Smooth muscle cell (in vitro differentiated cells): ENCODE measurements around the gene FOXP2. TPM values are rescaled to one million over a fixed set of nuclear protein-coding genes. Genes with fewer than 3 reads are reported as not detected.

ENCODE experiments used
- DNase-seq: peaks from one replicate; lab custom pipeline; 2025; ENCODE audit not compliant: unreplicated experiment; lab: John Stamatoyannopoulos, UW
- H2AFZ ChIP-seq: fragments of 200-600 bp; sonication (generic); 2 replicates; pipeline ENCODE4 v1.6.0; 2016; ENCODE audit warnings: antibody characterized with exemption, low read depth, mild to moderate bottlenecking
- H3F3A ChIP-seq: fragments of 200-600 bp; sonication (generic); 2 replicates; pipeline ENCODE4 v1.6.0; 2017; ENCODE audit warnings: antibody characterized with exemption, low read depth
- H3K27ac ChIP-seq: fragments of 200-600 bp; sonication (generic); 2 replicates; pipeline ENCODE4 v1.5.1; 2016; ENCODE audit warnings: low read depth, mild to moderate bottlenecking
- H3K27me3 ChIP-seq: fragments of 200-600 bp; sonication (generic); 2 replicates; pipeline ENCODE4 v1.6.1; 2016; ENCODE audit warnings: low read depth, mild to moderate bottlenecking
- H3K36me3 ChIP-seq: fragments of 200-600 bp; sonication (generic); 2 replicates; pipeline ENCODE4 v1.5.1; 2016; ENCODE audit warnings: low read depth
- H3K4me1 ChIP-seq: fragments of 200-600 bp; sonication (generic); 2 replicates; pipeline ENCODE4 v1.5.1; 2016; ENCODE audit warnings: low read depth
- H3K4me2 ChIP-seq: fragments of 200-600 bp; sonication (generic); 2 replicates; pipeline ENCODE4 v1.6.0; 2016; ENCODE audit warnings: mild to moderate bottlenecking
- H3K4me3 ChIP-seq: fragments of 200-600 bp; sonication (generic); 2 replicates; pipeline ENCODE4 v1.5.1; 2016; ENCODE audit warnings: mild to moderate bottlenecking
- H3K79me2 ChIP-seq: fragments of 200-600 bp; sonication (generic); 2 replicates; pipeline ENCODE4 v1.6.0; 2016; ENCODE audit warnings: low read depth, mild to moderate bottlenecking
- H3K9ac ChIP-seq: fragments of 200-600 bp; sonication (generic); 2 replicates; pipeline ENCODE4 v1.6.0; 2016; ENCODE audit warnings: low read depth
- H3K9me3 ChIP-seq: fragments of 200-600 bp; sonication (generic); replicated peaks from 2 replicates; pipeline ENCODE4 v1.5.1; 2016; ENCODE audit warnings: low read depth
- H4K20me1 ChIP-seq: fragments of 200-600 bp; sonication (generic); 2 replicates; pipeline ENCODE4 v1.6.0; 2016; ENCODE audit warnings: low read depth
- CTCF ChIP-seq: fragments of 200-600 bp; sonication (generic); IDR thresholded peaks from 2 replicates; pipeline ENCODE4 v1.5.1; 2017; ENCODE audit warnings: borderline replicate concordance, mild to moderate bottlenecking, antibody characterized with exemption; ENCODE audit not compliant: insufficient read depth, poor library complexity, severe bottlenecking
- WGBS: methylation state at CpG from one replicate; pipeline ENCODE4 v1.1.7; 2016; ENCODE audit warnings: low lambda C conversion rate; 5-methylcytosine and 5-hydroxymethylcytosine counted together
- polyA plus RNA-seq: library from polyadenylated mRNA; unstranded; fragments of >200 nt; fragmentation: Nextera tagmentation; extraction: Ambion mirVana; gene quantifications from 2 replicates; pipeline ENCODE4 v1.2.1, GENCODE V29; 2016
- total RNA-seq: library from RNA; depleted of rRNA; stranded (reverse); fragments of >200 nt; gene quantifications from 2 replicates; pipeline ENCODE4 v1.2.3, GENCODE V29; 2014

Gene FOXP2
- total and polyA plus RNA-seq, 2 experiments from 2014 or later, result 0.86 to 1.1 TPM

DNA sequence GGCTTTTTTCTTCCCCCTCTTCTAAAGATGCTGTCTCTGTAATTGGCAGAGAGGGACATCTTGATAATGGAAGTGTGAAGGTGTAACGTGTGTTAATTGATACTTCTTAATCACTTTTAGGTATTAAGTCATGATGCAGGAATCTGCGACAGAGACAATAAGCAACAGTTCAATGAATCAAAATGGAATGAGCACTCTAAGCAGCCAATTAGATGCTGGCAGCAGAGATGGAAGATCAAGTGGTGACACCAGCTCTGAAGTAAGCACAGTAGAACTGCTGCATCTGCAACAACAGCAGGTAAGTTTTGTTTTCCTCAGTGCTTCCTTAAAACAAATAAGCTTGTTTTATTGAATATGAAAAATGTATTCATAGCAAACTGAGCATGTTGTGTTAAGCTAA lies 11.8 kb downstream of the FOXP2 start:
- Histone ChIP-seq H3K9me3 (no peaks in the 10 kb centered on the region), H3K27ac (no peak overlapping the region), H3K27me3 (peaks cover 5% of the 10 kb centered on the region), H3K4me2 (no peak overlapping the region), H3F3A (no peaks in the 10 kb centered on the region), H3K9ac (no peak overlapping the region), H3K36me3 (no peaks in the 10 kb centered on the region), H4K20me1 (no peaks in the 10 kb centered on the region), H3K4me1 (no peaks in the 10 kb centered on the region), H2AFZ (no peak overlapping the region), H3K79me2 (no peaks in the 10 kb centered on the region), H3K4me3 (no peak overlapping the region)
- TF ChIP-seq CTCF, result no peak
- 71% methylated on average over 2 of the region's 2 CpGs for WGBS
- no peak for DNase-seq

DNA sequence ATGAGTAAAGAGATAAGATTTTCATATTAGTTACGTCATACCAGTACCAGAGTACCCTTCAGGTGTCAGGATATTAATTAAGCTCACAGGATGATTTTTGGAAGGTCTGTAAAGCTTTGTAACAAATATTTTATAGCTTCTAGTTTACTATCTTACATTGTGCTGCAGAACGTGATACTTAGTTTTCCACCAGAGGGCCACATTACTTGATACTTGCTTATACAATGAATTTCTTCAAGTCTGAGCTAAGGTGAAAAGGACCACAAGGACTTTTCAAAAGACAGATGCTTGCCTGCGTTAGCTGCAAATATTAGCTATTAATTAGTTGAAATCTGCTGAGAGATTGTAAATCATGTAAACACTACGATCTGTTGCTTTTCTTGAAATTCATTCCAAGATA lies 12.2 kb downstream of the FOXP2 start:
- Histone ChIP-seq H3K4me1 (no peaks in the 10 kb centered on the region), H4K20me1 (no peaks in the 10 kb centered on the region), H3K9me3 (no peaks in the 10 kb centered on the region), H3K36me3 (no peaks in the 10 kb centered on the region), H3K27ac (no peak overlapping the region), H3K9ac (no peak overlapping the region), H3F3A (no peaks in the 10 kb centered on the region), H3K4me3 (no peak overlapping the region), H2AFZ (peak overlapping the region; percentile 17), H3K27me3 (peaks cover 5% of the 10 kb centered on the region), H3K4me2 (no peak overlapping the region), H3K79me2 (no peaks in the 10 kb centered on the region)
- peak; percentile 23 for TF ChIP-seq CTCF
- 56% methylated on average over 4 of the region's 4 CpGs for WGBS
- no peak for DNase-seq

GRCh38 chr7:114428211-114428610 lies 13.6 kb downstream of the FOXP2 start:
- Histone ChIP-seq H3K27ac (no peak overlapping the region), H2AFZ (no peak overlapping the region), H3K36me3 (no peaks in the 10 kb centered on the region), H3K4me1 (no peaks in the 10 kb centered on the region), H3K9ac (no peak overlapping the region), H3K4me3 (no peak overlapping the region), H3K27me3 (peaks cover 5% of the 10 kb centered on the region), H3K79me2 (no peaks in the 10 kb centered on the region), H3F3A (no peaks in the 10 kb centered on the region), H3K9me3 (no peaks in the 10 kb centered on the region), H3K4me2 (no peak overlapping the region), H4K20me1 (no peaks in the 10 kb centered on the region)
- DNase-seq, result no peak
- 88% methylated on average over 1 of the region's 1 CpG for WGBS
- no peak for TF ChIP-seq CTCF

DNA sequence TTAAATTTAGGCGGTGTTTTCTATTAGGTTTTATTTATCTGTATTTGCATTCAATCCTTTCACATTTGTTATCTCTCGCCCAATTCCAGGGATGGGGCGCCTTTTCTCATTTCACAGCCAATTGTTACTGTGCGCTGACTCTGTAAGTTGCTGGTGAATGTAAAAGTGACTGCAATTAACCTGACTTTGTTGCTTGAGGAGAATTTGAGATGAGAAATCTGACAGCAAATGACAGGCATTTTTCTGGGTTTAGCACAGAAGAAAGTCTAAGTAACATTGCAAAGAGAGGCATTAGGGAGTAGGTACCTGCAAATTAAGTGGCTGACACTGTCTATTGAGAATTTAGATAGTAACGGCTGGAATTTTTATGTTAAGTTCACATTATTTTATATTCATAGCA lies 16.6 kb downstream of the FOXP2 start:
- H3K9ac ChIP-seq, result no peak overlapping the region
- H3K36me3 ChIP-seq, result no peaks in the 10 kb centered on the region
- no peak for TF ChIP-seq CTCF
- no peaks in the 10 kb centered on the region for H4K20me1 ChIP-seq
- no peak overlapping the region for H3K27ac ChIP-seq
- H3K4me2 ChIP-seq, result no peak overlapping the region
- no peaks in the 10 kb centered on the region for H3K9me3 ChIP-seq
- no peaks in the 10 kb centered on the region for H3F3A ChIP-seq
- no peak for DNase-seq
- no peaks in the 10 kb centered on the region for H3K79me2 ChIP-seq
- H3K27me3 ChIP-seq, result no peaks in the 10 kb centered on the region
- WGBS, result 87% methylated on average over 5 of the region's 5 CpGs
- H2AFZ ChIP-seq, result no peak overlapping the region
- no peaks in the 10 kb centered on the region for H3K4me1 ChIP-seq
- H3K4me3 ChIP-seq, result no peak overlapping the region
